WTC11 (cell line): Measurements from ENCODE around the gene OR11H7. TPM values are rescaled to one million over a fixed set of nuclear protein-coding genes. Genes with fewer than 3 reads are reported as not detected.
"Not testable (repeated sequence)": the region's sequence is repeated elsewhere in the genome, so short reads cannot be mapped to it uniquely, and the experiment has no call there.

Experiments used
- ATAC-seq: fragments of 200-7000 bp; cut with Tn5 transposase; 2 replicates; pipeline ENCODE4 v1.10.0; 2021; ENCODE audit warnings: mild to moderate bottlenecking, moderate library complexity
- CTCF ChIA-PET: fragments of 300-600 bp; sonication (Branson Sonifier 250); formaldehyde crosslinking; loops from one replicate; lab custom pipeline; 2021; ENCODE audit warnings: antibody characterized with exemption; lab: Charles Lee
- POLR2A ChIA-PET: fragments of 350-600 bp; sonication (Branson Sonifier 250); formaldehyde crosslinking; loops from one replicate; lab custom pipeline; 2021; ENCODE audit warnings: antibody characterized with exemption; lab: Charles Lee
- DNase-seq: peaks from one replicate; pipeline ENCODE4 v3.0.0; 2021; ENCODE audit warnings: low spot score
- H3K27ac Mint-ChIP-seq: 2 replicates; pipeline ENCODE4 v1.8.0; 2021; ENCODE audit warnings: mixed read lengths
- H3K27me3 Mint-ChIP-seq: 2 replicates; pipeline ENCODE4 v1.8.0; 2021; ENCODE audit warnings: low read depth, mild to moderate bottlenecking, moderate library complexity, mixed read lengths
- H3K36me3 Mint-ChIP-seq: 2 replicates; pipeline ENCODE4 v1.8.0; 2021; ENCODE audit warnings: mixed read lengths
- H3K4me1 Mint-ChIP-seq: 2 replicates; pipeline ENCODE4 v1.8.0; 2022; ENCODE audit warnings: mixed read lengths
- H3K4me3 Mint-ChIP-seq: 2 replicates; pipeline ENCODE4 v1.8.0; 2021; ENCODE audit warnings: mild to moderate bottlenecking, moderate library complexity, mixed read lengths
- H3K9me3 Mint-ChIP-seq: 2 replicates; pipeline ENCODE4 v1.8.0; 2021; ENCODE audit warnings: mixed read lengths
- AFF4 ChIP-seq: sonication (generic); formaldehyde crosslinking; IDR thresholded peaks from 2 replicates; pipeline ENCODE4 v1.8.1; 2023; ENCODE audit warnings: mild to moderate bottlenecking, missing genetic modification reagents, borderline replicate concordance
- CBFB ChIP-seq: sonication (generic); formaldehyde crosslinking; IDR thresholded peaks from 2 replicates; pipeline ENCODE4 v1.8.1; 2022; ENCODE audit warnings: mild to moderate bottlenecking, low read depth, missing genetic modification reagents
- ELF4 ChIP-seq: sonication (generic); formaldehyde crosslinking; IDR thresholded peaks from 2 replicates; pipeline ENCODE4 v1.8.1; 2022; ENCODE audit warnings: low read depth, mild to moderate bottlenecking, moderate library complexity, missing genetic modification reagents
- ETV6 ChIP-seq: sonication (generic); formaldehyde crosslinking; IDR thresholded peaks from 2 replicates; pipeline ENCODE4 v1.8.1; 2022; ENCODE audit warnings: mild to moderate bottlenecking, missing genetic modification reagents
- FOXK1 ChIP-seq: sonication (generic); formaldehyde crosslinking; IDR thresholded peaks from 2 replicates; pipeline ENCODE4 v1.8.0; 2022; ENCODE audit warnings: mild to moderate bottlenecking, moderate library complexity, missing genetic modification reagents
- FOXP1 ChIP-seq: sonication (generic); formaldehyde crosslinking; IDR thresholded peaks from 2 replicates; pipeline ENCODE4 v1.8.0; 2022; ENCODE audit warnings: missing genetic modification reagents, mild to moderate bottlenecking, moderate library complexity, borderline replicate concordance
- KAT7 ChIP-seq: sonication (generic); formaldehyde crosslinking; IDR thresholded peaks from 2 replicates; pipeline ENCODE4 v1.8.1; 2023; ENCODE audit warnings: missing genetic modification reagents, mild to moderate bottlenecking, borderline replicate concordance
- MXD4 ChIP-seq: fragments of 250-450 bp; sonication (Bioruptor Pico); IDR thresholded peaks from 2 replicates; pipeline ENCODE4 v1.8.0; 2021; ENCODE audit warnings: mild to moderate bottlenecking, moderate library complexity, borderline replicate concordance
- NR1H2 ChIP-seq: sonication (generic); formaldehyde crosslinking; IDR thresholded peaks from 2 replicates; pipeline ENCODE4 v1.9.0; 2021; ENCODE audit warnings: mild to moderate bottlenecking, moderate library complexity, missing genetic modification reagents
- NR3C1 ChIP-seq: sonication (generic); formaldehyde crosslinking; conservative IDR thresholded peaks from 2 replicates; pipeline ENCODE4 v1.8.1; 2023; ENCODE audit warnings: low read depth, mild to moderate bottlenecking, missing genetic modification reagents
- OVOL2 ChIP-seq: fragments of 250-450 bp; sonication (Bioruptor Pico); IDR thresholded peaks from 2 replicates; pipeline ENCODE4 v1.9.0; 2021; ENCODE audit warnings: mild to moderate bottlenecking, borderline replicate concordance
- TEAD1 ChIP-seq: sonication (generic); formaldehyde crosslinking; IDR thresholded peaks from 2 replicates; pipeline ENCODE4 v1.8.0; 2022; ENCODE audit warnings: mild to moderate bottlenecking, missing genetic modification reagents
- ZBTB43 ChIP-seq: sonication (generic); formaldehyde crosslinking; IDR thresholded peaks from 2 replicates; pipeline ENCODE4 v1.8.1; 2023; ENCODE audit warnings: mild to moderate bottlenecking, missing genetic modification reagents
- ZNF219 ChIP-seq: sonication (generic); formaldehyde crosslinking; IDR thresholded peaks from 2 replicates; pipeline ENCODE4 v1.8.0; 2023; ENCODE audit warnings: missing genetic modification reagents, mild to moderate bottlenecking, borderline replicate concordance
- ZNF232 ChIP-seq: sonication (generic); formaldehyde crosslinking; IDR thresholded peaks from 2 replicates; pipeline ENCODE4 v1.8.0; 2022; ENCODE audit warnings: mild to moderate bottlenecking, missing genetic modification reagents
- ZNF396 ChIP-seq: fragments of 250-450 bp; sonication (Bioruptor Pico); IDR thresholded peaks from 2 replicates; pipeline ENCODE4 v1.8.0; 2021; ENCODE audit warnings: mild to moderate bottlenecking, moderate library complexity, borderline replicate concordance
- total RNA-seq: library from RNA; stranded (reverse); gene quantifications from 3 replicates; pipeline ENCODE4 v1.2.3, GENCODE V29; 2021
- TF ChIP-seq, protein P1 (sequence below): sonication (generic); formaldehyde crosslinking; IDR thresholded peaks from 2 replicates; pipeline ENCODE4 v1.8.1; 2023; ENCODE audit warnings: mild to moderate bottlenecking, moderate library complexity, missing genetic modification reagents

The OR11H7 gene
- total RNA-seq, 1 experiment from 2014 or later, result not detected

DNA sequence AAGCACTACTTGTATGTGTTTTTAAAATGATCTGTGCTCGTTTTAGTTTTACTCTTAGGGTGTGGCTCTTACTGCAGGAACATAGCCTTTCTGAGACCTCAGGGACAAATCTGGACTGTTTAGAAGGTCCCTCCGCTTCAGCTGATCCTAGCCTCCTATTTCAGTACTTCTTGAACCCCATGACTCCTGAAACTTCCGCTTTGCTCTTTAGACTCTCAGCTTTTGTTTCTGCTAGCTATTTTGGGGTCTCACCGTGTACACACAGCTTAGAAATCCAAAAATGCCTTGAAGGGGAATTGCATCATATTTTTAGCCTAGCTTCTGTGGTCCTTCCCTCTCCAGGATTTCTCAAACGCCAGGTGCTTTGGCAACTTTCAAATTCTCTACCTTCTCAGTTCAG is 29.8 kb upstream of the OR11H7 start (continued):
- no peak for TF ChIP-seq NR3C1

GRCh38 chr14:20204721-20205120 is 24.1 kb upstream of the OR11H7 start:
- TF ChIP-seq, protein P1, sequence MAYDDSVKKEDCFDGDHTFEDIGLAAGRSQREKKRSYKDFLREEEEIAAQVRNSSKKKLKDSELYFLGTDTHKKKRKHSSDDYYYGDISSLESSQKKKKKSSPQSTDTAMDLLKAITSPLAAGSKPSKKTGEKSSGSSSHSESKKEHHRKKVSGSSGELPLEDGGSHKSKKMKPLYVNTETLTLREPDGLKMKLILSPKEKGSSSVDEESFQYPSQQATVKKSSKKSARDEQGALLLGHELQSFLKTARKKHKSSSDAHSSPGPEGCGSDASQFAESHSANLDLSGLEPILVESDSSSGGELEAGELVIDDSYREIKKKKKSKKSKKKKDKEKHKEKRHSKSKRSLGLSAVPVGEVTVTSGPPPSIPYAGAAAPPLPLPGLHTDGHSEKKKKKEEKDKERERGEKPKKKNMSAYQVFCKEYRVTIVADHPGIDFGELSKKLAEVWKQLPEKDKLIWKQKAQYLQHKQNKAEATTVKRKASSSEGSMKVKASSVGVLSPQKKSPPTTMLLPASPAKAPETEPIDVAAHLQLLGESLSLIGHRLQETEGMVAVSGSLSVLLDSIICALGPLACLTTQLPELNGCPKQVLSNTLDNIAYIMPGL (CRISPR knock-in tag), result no peak
- TF ChIP-seq TEAD1 (CRISPR knock-in tag) (no peak), NR1H2 (CRISPR knock-in tag) (no peak), ETV6 (no peak), FOXK1 (CRISPR knock-in tag) (no peak), AFF4 (no peak), MXD4 (CRISPR knock-in tag) (no peak)
- Mint-ChIP-seq H3K9me3 (peaks cover 66% of the 10 kb centered on the region), H3K27ac (no peak overlapping the region), H3K4me3 (no peak overlapping the region), H3K36me3 (peaks cover 52% of the 10 kb centered on the region), H3K27me3 (peaks cover 14% of the 10 kb centered on the region), H3K4me1 (no peaks in the 10 kb centered on the region)
- ChIA-PET CTCF (no interaction called here), POLR2A (no interaction called here)
- DNase-seq, result no peak
- no peak for ATAC-seq

DNA sequence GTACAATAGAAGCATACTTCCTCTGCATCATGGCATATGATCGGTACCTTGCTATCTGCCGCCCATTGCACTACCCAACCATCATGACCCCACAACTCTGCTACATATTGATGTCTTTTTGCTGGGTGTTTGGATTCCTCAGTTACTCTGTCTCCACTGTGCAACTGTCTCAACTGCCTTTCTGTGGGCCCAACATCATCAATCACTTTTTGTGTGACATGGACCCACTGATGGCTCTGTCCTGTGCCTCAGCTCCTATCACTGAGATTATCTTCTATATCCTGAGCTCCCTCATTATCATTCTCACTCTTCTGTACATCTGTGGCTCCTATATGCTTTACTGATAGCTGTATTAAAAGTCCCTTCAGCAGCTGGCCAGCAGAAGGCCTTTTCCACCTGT is 19.2 kb upstream of the OR11H7 start:
- DNase-seq (no peak), ATAC-seq (no peak)
- TF ChIP-seq ZNF232 (CRISPR knock-in tag) (no peak), ETV6 (no peak), CBFB (no peak), ELF4 (CRISPR knock-in tag) (no peak), ZNF396 (CRISPR knock-in tag) (no peak), ZNF219 (no peak), KAT7 (no peak), OVOL2 (CRISPR knock-in tag) (no peak), TEAD1 (CRISPR knock-in tag) (no peak), ZBTB43 (no peak), FOXP1 (no peak)
- ChIA-PET CTCF (no interaction called here), POLR2A (no interaction called here)
- H3K36me3 Mint-ChIP-seq, result peaks cover 57% of the 10 kb centered on the region
- H3K9me3 Mint-ChIP-seq, result peaks cover 65% of the 10 kb centered on the region
- no peak overlapping the region for H3K27ac Mint-ChIP-seq
- no peak overlapping the region for H3K4me3 Mint-ChIP-seq
- H3K27me3 Mint-ChIP-seq, result peaks cover 17% of the 10 kb centered on the region
- no peaks in the 10 kb centered on the region for H3K4me1 Mint-ChIP-seq

- H3K27ac Mint-ChIP-seq, ATAC-seq, H3K4me3 Mint-ChIP-seq, H3K4me1 Mint-ChIP-seq, DNase-seq, CTCF ChIA-PET, POLR2A ChIA-PET: not testable (repeated sequence)
- H3K9me3 Mint-ChIP-seq, result peaks cover 73% of the 10 kb centered on the region
- H3K36me3 Mint-ChIP-seq, result peaks cover 59% of the 10 kb centered on the region
- peaks cover 17% of the 10 kb centered on the region for H3K27me3 Mint-ChIP-seq
Observed at GRCh38 chr14:20212406-20212805, 16.4 kb upstream of the OR11H7 start.
